GM12878 (cell line): Measurements from ENCODE around the gene CDK16. TPM values are rescaled to one million over a fixed set of nuclear protein-coding genes. Genes with fewer than 3 reads are reported as not detected.
A peak's percentile ranks its signal among the peaks of the same experiment; 100 is the strongest.

ENCODE experiments used
- ATAC-seq: fragments of 200-7000 bp; cut with Tn5 transposase; 3 replicates; pipeline ENCODE4 v1.9.1; 2020; ENCODE audit warnings: mild to moderate bottlenecking, moderate library complexity
- BruUV-seq: library from RNA; stranded (reverse); fragments of 400-500 nt; replicated peaks from 2 replicates; lab custom pipeline; 2021; lab: Mats Ljungman, UMichigan
- CTCF ChIA-PET: fragments of 300-600 bp; sonication (Branson Sonifier 250); formaldehyde crosslinking; extraction: SDS; loops from one replicate; lab custom pipeline; 2021; ENCODE audit warnings: inconsistent platforms; lab: Yijun Ruan, JAX
- POLR2A ChIA-PET: fragments of 350-600 bp; formaldehyde crosslinking; extraction: SDS; loops from one replicate; lab custom pipeline; 2021; ENCODE audit warnings: inconsistent platforms; lab: Charles Lee
- RAD21 ChIA-PET: fragments of 300-600 bp; sonication (Branson Sonifier 250); formaldehyde crosslinking; loops from one replicate; lab custom pipeline; 2023; ENCODE audit warnings: antibody characterized with exemption; ENCODE audit not compliant: unreplicated experiment; lab: Charles Lee
- SMC1A ChIA-PET: fragments of 300-600 bp; sonication (Branson Sonifier 250); formaldehyde crosslinking; loops from one replicate; lab custom pipeline; 2023; ENCODE audit not compliant: unreplicated experiment, uncharacterized antibody; lab: Charles Lee
- DNase-seq: peaks from one replicate; pipeline ENCODE4 v3.0.0-alpha.2; 2011; ENCODE audit warnings: low read depth, low spot score
- FAIRE-seq: peaks from 3 replicates; lab custom pipeline; 2011; peaks lifted over from hg19 to GRCh38; lab: Jason Lieb, UNC
- H2AFZ ChIP-seq: 2 replicates; pipeline ENCODE4 v1.6.0; 2011; ENCODE audit warnings: low read depth, low read length, control low read depth; ENCODE audit not compliant: control insufficient read depth
- H3K27ac ChIP-seq: 2 replicates; pipeline ENCODE4 v1.5.1; 2011; ENCODE audit warnings: control low read depth; ENCODE audit not compliant: control insufficient read depth, insufficient read depth
- H3K27me3 ChIP-seq, 2 experiments: replicated peaks in 1 of 2; 2 replicates each; pipeline versions ENCODE4 v1.6.0 to v1.6.1; 2011; ENCODE audit warnings: low read length in 1 of 2; ENCODE audit not compliant: control insufficient read depth in 2 of 2, insufficient read depth in 2 of 2
- H3K36me3 ChIP-seq, 2 experiments: 2 replicates each; pipeline ENCODE4 v1.5.1; 2011; ENCODE audit warnings: low read length in 1 of 2; ENCODE audit not compliant: control insufficient read depth in 2 of 2, insufficient read depth in 2 of 2
- H3K4me1 ChIP-seq: 2 replicates; pipeline ENCODE4 v1.6.1; 2011; ENCODE audit warnings: mild to moderate bottlenecking, low read length, moderate library complexity, mixed read lengths; ENCODE audit not compliant: control insufficient read depth, insufficient read depth
- H3K4me2 ChIP-seq: 2 replicates; pipeline ENCODE4 v1.6.0; 2011; ENCODE audit warnings: control low read depth; ENCODE audit not compliant: control insufficient read depth, insufficient read depth
- H3K4me3 ChIP-seq: fragments of 200-600 bp; sonication (generic); 2 replicates; pipeline ENCODE4 v1.5.1; 2016
- H3K79me2 ChIP-seq: 2 replicates; pipeline ENCODE4 v1.6.0; 2011; ENCODE audit warnings: low read length; ENCODE audit not compliant: control insufficient read depth, insufficient read depth
- H3K9ac ChIP-seq: 2 replicates; pipeline ENCODE4 v1.8.0; 2011; ENCODE audit warnings: low read length, control low read depth, mixed read lengths; ENCODE audit not compliant: control insufficient read depth, insufficient read depth
- H3K9me3 ChIP-seq: replicated peaks from 3 replicates; pipeline ENCODE4 v1.5.1; 2011; ENCODE audit warnings: mild to moderate bottlenecking, low read length; ENCODE audit not compliant: control insufficient read depth, insufficient read depth
- H4K20me1 ChIP-seq: 2 replicates; pipeline ENCODE4 v1.6.0; 2011; ENCODE audit not compliant: control insufficient read depth, insufficient read depth
- CHD1 ChIP-seq: IDR thresholded peaks from 2 replicates; pipeline ENCODE4 v1.6.1; 2012; ENCODE audit warnings: low read depth, low read length, improper control_type of control experiment
- EP300 ChIP-seq, 2 experiments: fragments of 150-350 bp in 1 of 2; IDR thresholded peaks; 2 replicates each; pipeline ENCODE4 v1.6.1; 2011 to 2012; ENCODE audit warnings: low read depth in 2 of 2, low read length in 2 of 2, borderline replicate concordance in 1 of 2, improper control_type of control experiment in 1 of 2, inconsistent platforms in 1 of 2; ENCODE audit not compliant: control insufficient read depth in 1 of 2
- GABPA ChIP-seq: IDR thresholded peaks from 2 replicates; pipeline ENCODE4 v1.6.1; 2014; ENCODE audit warnings: antibody characterized with exemption, low read depth, mild to moderate bottlenecking, inconsistent platforms
- IKZF2 ChIP-seq, 2 experiments: fragments of 450-650 bp; IDR thresholded peaks; 2 replicates each; pipeline ENCODE4 v1.6.1; 2017; ENCODE audit warnings: mild to moderate bottlenecking in 2 of 2, moderate library complexity in 2 of 2
- KLF5 ChIP-seq: fragments of 450-650 bp; IDR thresholded peaks from 2 replicates; pipeline ENCODE4 v1.6.1; 2014; ENCODE audit warnings: mild to moderate bottlenecking; ENCODE audit not compliant: partially characterized antibody
- MEF2A ChIP-seq: IDR thresholded peaks from 2 replicates; pipeline ENCODE4 v1.6.1; 2011; ENCODE audit warnings: low read depth, mild to moderate bottlenecking, low read length, moderate library complexity; ENCODE audit not compliant: insufficient read depth
- NFXL1 ChIP-seq: fragments of 450-650 bp; IDR thresholded peaks from 2 replicates; pipeline ENCODE4 v1.6.1; 2017; ENCODE audit warnings: antibody characterized with exemption, mild to moderate bottlenecking, borderline replicate concordance
- NFYA ChIP-seq: IDR thresholded peaks from 2 replicates; pipeline ENCODE4 v1.6.1; 2011; ENCODE audit warnings: low read depth, mild to moderate bottlenecking, low read length, improper control_type of control experiment, borderline replicate concordance
- POLR2A ChIP-seq: IDR thresholded peaks from 2 replicates; pipeline ENCODE4 v1.6.1; 2011; ENCODE audit warnings: low read depth, mild to moderate bottlenecking, low read length
- POLR2AphosphoS5 ChIP-seq: IDR thresholded peaks from 2 replicates; pipeline ENCODE4 v1.6.1; 2011; ENCODE audit warnings: mild to moderate bottlenecking, low read length, inconsistent platforms
- RUNX3 ChIP-seq: IDR thresholded peaks from 2 replicates; pipeline ENCODE4 v1.6.1; 2012; ENCODE audit warnings: low read length, inconsistent platforms
- SIX5 ChIP-seq: IDR thresholded peaks from 2 replicates; pipeline ENCODE4 v1.6.1; 2011; ENCODE audit warnings: mild to moderate bottlenecking, low read depth, low read length, moderate library complexity; ENCODE audit not compliant: severe bottlenecking
- SPI1 ChIP-seq: IDR thresholded peaks from 2 replicates; pipeline ENCODE4 v1.6.1; 2011; ENCODE audit warnings: low read depth, mild to moderate bottlenecking, low read length, moderate library complexity, borderline replicate concordance; ENCODE audit not compliant: insufficient read depth
- TCF12 ChIP-seq: IDR thresholded peaks from 2 replicates; pipeline ENCODE4 v1.6.1; 2011; ENCODE audit warnings: low read depth, mild to moderate bottlenecking, low read length
- TCF3 ChIP-seq: IDR thresholded peaks from 2 replicates; pipeline ENCODE4 v1.6.1; 2012; ENCODE audit warnings: low read depth, mild to moderate bottlenecking, low read length, borderline replicate concordance; ENCODE audit not compliant: insufficient read depth
- WGBS: methylation state at CpG from one replicate; pipeline ENCODE4 v1.1.6; 2016; ENCODE audit warnings: low lambda C conversion rate; ENCODE audit not compliant: insufficient replicate concordance, insufficient coverage; ENCODE audit errors: missing lambda C conversion rate; 5-methylcytosine and 5-hydroxymethylcytosine counted together
- in situ Hi-C: fragments of 300-500 bp; cut with MboI; formaldehyde crosslinking; loops from 9 replicates; pipeline ENCODE4 v1.14.3; 2018; ENCODE audit warnings: mixed read lengths
- intact Hi-C: fragments of 100-400 bp; cut with micrococcal nuclease; formaldehyde crosslinking; loops from one replicate; pipeline ENCODE4 v1.14.2; 2022; ENCODE audit not compliant: unreplicated experiment
- polyA plus RNA-seq, 11 experiments: library from polyadenylated mRNA; depleted of rRNA in 4 of 11; unstranded in 6 of 11; stranded (reverse) in 5 of 11; fragments of >200 nt; fragmentation: Nextera tagmentation in 4 of 11; fragmentation: Illumina TruSeq in 1 of 11; extraction: Ambion mirVana in 4 of 11; extraction: Trizol in 1 of 11; gene quantifications; 1 replicate in 1 of 11; 2 replicates in 10 of 11; pipeline versions ENCODE4 v1.2.1 to v1.2.3, GENCODE V29; 2011 to 2016; ENCODE audit warnings: inconsistent platforms in 2 of 11, missing spikeins in 2 of 11, low read depth in 1 of 11
- total RNA-seq, 4 experiments: library from RNA; depleted of rRNA in 3 of 4; stranded (reverse); fragments of >200 nt in 3 of 4; fragmentation: Illumina TruSeq in 1 of 4; extraction: Trizol in 1 of 4; gene quantifications; 2 replicates each; pipeline versions ENCODE4 v1.2.1 to v1.2.3, GENCODE V29; 2013 to 2021
- TF ChIP-seq, protein P1 (sequence below), 3 experiments: IDR thresholded peaks in 2 of 3; conservative IDR thresholded peaks in 1 of 3; 2 replicates each; pipeline ENCODE4 v1.5.1; 2011; ENCODE audit warnings: low read depth in 3 of 3, low read length in 3 of 3, mild to moderate bottlenecking in 3 of 3, control low read depth in 2 of 3, moderate library complexity in 2 of 3, inconsistent platforms in 1 of 3, mixed read lengths in 1 of 3; ENCODE audit not compliant: control insufficient read depth in 2 of 3, insufficient read depth in 1 of 3; ENCODE audit errors: extremely low read depth in 1 of 3

CDK16 gene
- total and polyA plus RNA-seq, 10 of the 15 experiments (the other 5 are each of a cell fraction or from before 2014, with no cell fraction given), result 2.4 to 75.1 (median 48.2) TPM

DNA sequence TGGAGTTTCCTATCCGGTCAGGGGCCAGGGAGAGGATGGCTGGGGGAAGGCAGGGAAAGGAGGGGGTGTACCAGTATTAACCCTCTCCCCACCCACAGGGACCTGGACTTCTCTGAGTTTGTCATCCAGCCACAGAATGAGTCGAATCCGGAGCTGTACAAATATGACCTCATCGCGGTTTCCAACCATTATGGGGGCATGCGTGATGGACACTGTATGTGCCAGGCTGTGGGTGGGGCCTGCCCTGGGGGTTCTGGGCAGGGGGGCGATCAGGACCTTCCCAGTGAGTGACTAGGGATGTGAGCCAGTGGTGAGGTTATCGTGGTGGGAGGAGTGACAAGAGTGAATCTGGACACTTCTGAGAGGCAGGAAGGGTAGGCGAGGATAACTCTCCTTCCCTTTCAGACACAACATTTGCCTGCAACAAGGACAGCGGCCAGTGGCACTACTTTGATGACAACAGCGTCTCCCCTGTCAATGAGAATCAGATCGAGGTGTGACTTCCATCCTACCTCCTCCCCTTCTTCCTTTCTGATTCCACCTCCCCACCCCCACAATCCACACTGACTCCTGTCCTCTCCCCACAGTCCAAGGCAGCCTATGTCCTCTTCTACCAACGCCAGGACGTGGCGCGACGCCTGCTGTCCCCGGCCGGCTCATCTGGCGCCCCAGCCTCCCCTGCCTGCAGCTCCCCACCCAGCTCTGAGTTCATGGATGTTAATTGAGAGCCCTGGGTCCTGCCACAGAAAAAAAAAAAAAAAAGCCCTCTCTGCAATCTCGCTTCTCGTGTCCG is 28.9 kb downstream of the CDK16 start:
- TF ChIP-seq NFYA (no peak), RUNX3 (peak; percentile 24; the same call in 1 of the 2 replicates), TCF12 (no peak)
- TF ChIP-seq, all 136 proteins: peak for 1
- peaks cover 0 to 1% of the 10 kb centered on the region in 2 experiments; a peak in 2 of 4 replicates for H3K36me3 ChIP-seq
- FAIRE-seq, result no peak
- in situ Hi-C loops, result no loop called here
- no peaks in the 10 kb centered on the region for H4K20me1 ChIP-seq
- BruUV-seq, result no TSS peak
- ATAC-seq, result no peak; the same call in none of the 3 replicates
- no peaks in the 10 kb centered on the region for H3K27me3 ChIP-seq
- H3K27ac ChIP-seq, result no peak overlapping the region
- H3K9ac ChIP-seq, result no peak overlapping the region
- 67% methylated on average over 20 of the region's 23 CpGs for WGBS
- ChIA-PET RAD21 (no interaction called here), SMC1A (no interaction called here), POLR2A (no interaction called here), CTCF (no interaction called here)
- H3K4me2 ChIP-seq, result no peak overlapping the region
- no peaks in the 10 kb centered on the region for H3K79me2 ChIP-seq
- H3K9me3 ChIP-seq, result no peaks in the 10 kb centered on the region
- H3K4me3 ChIP-seq, result no peak overlapping the region
- intact Hi-C loops, result no loop called here
- H3K4me1 ChIP-seq, result no peaks in the 10 kb centered on the region
- H2AFZ ChIP-seq, result no peak overlapping the region
- DNase-seq, result no peak

DNA sequence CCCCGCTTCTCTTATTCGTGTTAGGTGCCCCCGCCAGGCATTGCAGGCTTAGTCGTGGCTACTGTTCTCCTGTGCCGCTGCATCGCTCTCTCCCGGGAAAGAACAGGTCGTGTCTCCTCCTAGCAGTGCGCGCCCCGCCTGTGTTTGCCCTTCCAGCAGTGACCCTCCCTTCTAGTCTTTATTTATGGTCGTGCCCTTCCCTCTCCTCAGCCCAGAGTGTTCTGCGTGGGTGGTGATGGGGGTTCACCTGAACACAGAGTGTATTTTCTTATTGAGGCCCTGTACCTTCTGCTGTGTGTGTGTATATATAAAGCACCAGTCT is 29.5 kb downstream of the CDK16 start:
- Histone ChIP-seq H3K4me2 (no peak overlapping the region), H3K27ac (no peak overlapping the region), H3K4me3 (no peak overlapping the region), H3K27me3 (no peaks in the 10 kb centered on the region), H3K9me3 (no peaks in the 10 kb centered on the region; the same call in 2 of the 3 replicates), H3K79me2 (no peaks in the 10 kb centered on the region), H3K4me1 (no peaks in the 10 kb centered on the region), H3K9ac (no peak overlapping the region), H3K36me3 (peaks cover 0 to 1% of the 10 kb centered on the region in 2 experiments; a peak in 2 of 4 replicates), H2AFZ (no peak overlapping the region), H4K20me1 (no peaks in the 10 kb centered on the region)
- ChIA-PET SMC1A (no interaction called here), CTCF (no interaction called here), POLR2A (no interaction called here), RAD21 (no interaction called here)
- DNase-seq (no peak), ATAC-seq (no peak), FAIRE-seq (no peak)
- no TSS peak for BruUV-seq
- in situ Hi-C loops, result no loop called here
- intact Hi-C loops, result no loop called here
- WGBS, result 81% methylated on average over 13 of the region's 13 CpGs
- TF ChIP-seq KLF5 (no peak), MEF2A (no peak), NFXL1 (no peak), CHD1 (no peak), SIX5 (no peak), TCF3 (no peak), SPI1 (no peak), GABPA (no peak), POLR2AphosphoS5 (no peak), EP300 (IDR thresholded peaks at IDR 0.05; ENCODE audit: borderline replicate concordance in 1 of 2, control insufficient read depth in 1 of 2, low read depth in 2 of 2, low read length in 2 of 2) (no peak), IKZF2 (IDR thresholded peaks at IDR 0.05) (no peak), POLR2A (no peak)
- TF ChIP-seq, protein P1, sequence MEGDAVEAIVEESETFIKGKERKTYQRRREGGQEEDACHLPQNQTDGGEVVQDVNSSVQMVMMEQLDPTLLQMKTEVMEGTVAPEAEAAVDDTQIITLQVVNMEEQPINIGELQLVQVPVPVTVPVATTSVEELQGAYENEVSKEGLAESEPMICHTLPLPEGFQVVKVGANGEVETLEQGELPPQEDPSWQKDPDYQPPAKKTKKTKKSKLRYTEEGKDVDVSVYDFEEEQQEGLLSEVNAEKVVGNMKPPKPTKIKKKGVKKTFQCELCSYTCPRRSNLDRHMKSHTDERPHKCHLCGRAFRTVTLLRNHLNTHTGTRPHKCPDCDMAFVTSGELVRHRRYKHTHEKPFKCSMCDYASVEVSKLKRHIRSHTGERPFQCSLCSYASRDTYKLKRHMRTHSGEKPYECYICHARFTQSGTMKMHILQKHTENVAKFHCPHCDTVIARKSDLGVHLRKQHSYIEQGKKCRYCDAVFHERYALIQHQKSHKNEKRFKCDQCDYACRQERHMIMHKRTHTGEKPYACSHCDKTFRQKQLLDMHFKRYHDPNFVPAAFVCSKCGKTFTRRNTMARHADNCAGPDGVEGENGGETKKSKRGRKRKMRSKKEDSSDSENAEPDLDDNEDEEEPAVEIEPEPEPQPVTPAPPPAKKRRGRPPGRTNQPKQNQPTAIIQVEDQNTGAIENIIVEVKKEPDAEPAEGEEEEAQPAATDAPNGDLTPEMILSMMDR (IDR thresholded peaks at IDR 0.05 in 2 of 3, conservative IDR thresholded peaks at IDR 0.05 in 1 of 3; ENCODE audit: control insufficient read depth in 2 of 3, extremely low read depth in 1 of 3, insufficient read depth in 1 of 3, low read depth in 3 of 3, low read length in 3 of 3), result no peak
